OCI-M1 (cell line): ENCODE results near the gene SENP3.

Experiments used
- DNase-seq: peaks from one replicate; lab custom pipeline; 2025; lab: John Stamatoyannopoulos, UW

The SENP3 gene

GRCh38 chr17:7556627-7557026 is 5.1 kb upstream of the SENP3 start:
- DNase-seq: no peak

- DNase-seq: no peak
Observed at GRCh38 chr17:7557147-7557764, 4.5 kb upstream of the SENP3 start.

- peak; percentile 91 for DNase-seq
Observed at GRCh38 chr17:7557775-7558543, 3.8 kb upstream of the SENP3 start.

- DNase-seq: peak; percentile 61
Observed at GRCh38 chr17:7558544-7559319, 3.0 kb upstream of the SENP3 start, which contains the start of gene TNFSF13. TSS of gene TNFSF13 (plus strand) at chr17:7558750. CDS start at chr17:7559040, 290 bp downstream.

GRCh38 chr17:7559320-7560171 is 2.2 kb upstream of the SENP3 start:
- DNase-seq: no peak

GRCh38 chr17:7560172-7561027 is 1.3 kb upstream of the SENP3 start:
- DNase-seq: peak; percentile 41

GRCh38 chr17:7561028-7561575 is 617 bp upstream of the SENP3 start:
- DNase-seq: peak; percentile 94

GRCh38 chr17:7562208-7562605 is 488 bp downstream of the SENP3 start:
- DNase-seq: peak; percentile 58

- DNase-seq: no peak
Observed at GRCh38 chr17:7563115-7563869, 1.6 kb downstream of the SENP3 start.

- no peak for DNase-seq
Observed at GRCh38 chr17:7569571-7569970, 7.9 kb downstream of the SENP3 start.

GRCh38 chr17:7570351-7570750 is 8.6 kb downstream of the SENP3 start:
- DNase-seq: no peak

GRCh38 chr17:7572338-7572587 is 10.5 kb downstream of the SENP3 start:
- DNase-seq: no peak

GRCh38 chr17:7572588-7573323 is 11.0 kb downstream of the SENP3 start:
- DNase-seq: peak; percentile 100

GRCh38 chr17:7573324-7574080 is 11.8 kb downstream of the SENP3 start:
- peak; percentile 97 for DNase-seq

- DNase-seq: no peak
Observed at GRCh38 chr17:7574176-7574953, 12.6 kb downstream of the SENP3 start.

- DNase-seq: no peak
Observed at GRCh38 chr17:7575481-7575883, 13.8 kb downstream of the SENP3 start.

- DNase-seq: no peak
Observed at GRCh38 chr17:7575959-7576358, 14.2 kb downstream of the SENP3 start.

GRCh38 chr17:7576432-7576937 is 14.8 kb downstream of the SENP3 start:
- no peak for DNase-seq
